ENCODE results near the gene SERBP1. TPM values are rescaled to one million over a fixed set of nuclear protein-coding genes. Genes with fewer than 3 reads are reported as not detected.

The SERBP1 gene
- total and polyA plus RNA-seq, 7 donors: 189 to 299 (median 226) TPM

DNA sequence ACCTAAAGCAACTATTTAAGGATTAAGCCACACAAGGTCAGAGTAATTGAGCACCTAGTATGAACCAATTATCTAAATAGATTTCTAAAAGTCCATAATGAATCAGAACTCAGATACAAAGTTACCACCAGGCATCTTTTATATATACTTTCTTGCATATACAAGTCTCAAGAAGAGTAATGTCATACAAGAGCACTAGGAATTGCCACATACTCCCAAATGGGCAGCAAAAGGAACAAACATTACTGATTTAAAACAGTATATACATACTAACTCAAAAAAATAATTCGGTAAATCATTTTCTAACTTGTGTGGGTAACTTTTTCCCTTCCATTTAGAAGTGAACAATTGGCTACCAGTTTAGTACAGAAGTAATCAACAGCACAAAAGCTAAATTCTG is 22.1 kb downstream of the SERBP1 start:
- intact Hi-C loops (cut with DNase I): no loop called here
- no peak overlapping the region for H3K4me3 ChIP-seq
- TF ChIP-seq, protein P1, sequence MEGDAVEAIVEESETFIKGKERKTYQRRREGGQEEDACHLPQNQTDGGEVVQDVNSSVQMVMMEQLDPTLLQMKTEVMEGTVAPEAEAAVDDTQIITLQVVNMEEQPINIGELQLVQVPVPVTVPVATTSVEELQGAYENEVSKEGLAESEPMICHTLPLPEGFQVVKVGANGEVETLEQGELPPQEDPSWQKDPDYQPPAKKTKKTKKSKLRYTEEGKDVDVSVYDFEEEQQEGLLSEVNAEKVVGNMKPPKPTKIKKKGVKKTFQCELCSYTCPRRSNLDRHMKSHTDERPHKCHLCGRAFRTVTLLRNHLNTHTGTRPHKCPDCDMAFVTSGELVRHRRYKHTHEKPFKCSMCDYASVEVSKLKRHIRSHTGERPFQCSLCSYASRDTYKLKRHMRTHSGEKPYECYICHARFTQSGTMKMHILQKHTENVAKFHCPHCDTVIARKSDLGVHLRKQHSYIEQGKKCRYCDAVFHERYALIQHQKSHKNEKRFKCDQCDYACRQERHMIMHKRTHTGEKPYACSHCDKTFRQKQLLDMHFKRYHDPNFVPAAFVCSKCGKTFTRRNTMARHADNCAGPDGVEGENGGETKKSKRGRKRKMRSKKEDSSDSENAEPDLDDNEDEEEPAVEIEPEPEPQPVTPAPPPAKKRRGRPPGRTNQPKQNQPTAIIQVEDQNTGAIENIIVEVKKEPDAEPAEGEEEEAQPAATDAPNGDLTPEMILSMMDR (IDR thresholded peaks at IDR 0.05): no peak
- DNase-seq (no peak), ATAC-seq (no peak)
- H3K36me3 ChIP-seq (ENCODE audit: insufficient read depth in 1 of 2, low read depth in 1 of 2): peaks cover 0 to 43% of the 10 kb centered on the region in 2 donors
- H3K27ac ChIP-seq: no peak overlapping the region
- H3K4me1 ChIP-seq: peaks cover 14% of the 10 kb centered on the region
- H3K9me3 ChIP-seq: no peaks in the 10 kb centered on the region
- 95 to 99% (median 98%) methylated on average over 1 of the region's 1 CpG for WGBS, 3 donors
- H3K27me3 ChIP-seq (ENCODE audit: insufficient read depth in 3 of 3, low read length in 2 of 3): no peaks in the 10 kb centered on the region

DNA sequence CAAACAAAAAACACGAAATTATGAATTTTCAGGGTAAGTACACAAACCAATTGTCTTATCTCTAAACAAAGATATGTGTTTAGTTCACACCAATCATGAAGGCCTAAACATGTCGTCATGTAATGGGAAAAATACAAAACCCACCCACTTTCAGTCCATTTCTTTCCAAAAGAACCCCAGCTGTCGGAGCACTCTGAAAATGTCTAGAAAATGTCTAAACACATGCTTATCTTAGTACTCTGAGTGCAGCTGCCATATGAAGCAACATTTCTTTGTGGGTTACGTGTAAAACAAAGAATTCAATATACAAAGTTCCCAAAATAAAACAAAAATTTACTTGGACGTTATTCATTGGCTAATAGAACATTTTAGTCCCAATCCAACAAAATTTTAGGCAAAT is 22.7 kb downstream of the SERBP1 start:
- intact Hi-C loops (cut with DNase I): no loop called here
- Histone ChIP-seq H3K4me3 (no peak overlapping the region), H3K27ac (no peak overlapping the region), H3K9me3 (no peaks in the 10 kb centered on the region), H3K4me1 (peaks cover 14% of the 10 kb centered on the region), H3K36me3 (ENCODE audit: insufficient read depth in 1 of 2, low read depth in 1 of 2) (peaks cover 0 to 37% of the 10 kb centered on the region in 2 donors), H3K27me3 (ENCODE audit: insufficient read depth in 3 of 3, low read length in 2 of 3) (no peaks in the 10 kb centered on the region)
- DNase-seq: no peak
- ATAC-seq: no peak
- TF ChIP-seq, protein P1 (IDR thresholded peaks at IDR 0.05): no peak
- WGBS, 3 donors: 80 to 92% (median 81%) methylated on average over 5 of the region's 5 CpGs

DNA sequence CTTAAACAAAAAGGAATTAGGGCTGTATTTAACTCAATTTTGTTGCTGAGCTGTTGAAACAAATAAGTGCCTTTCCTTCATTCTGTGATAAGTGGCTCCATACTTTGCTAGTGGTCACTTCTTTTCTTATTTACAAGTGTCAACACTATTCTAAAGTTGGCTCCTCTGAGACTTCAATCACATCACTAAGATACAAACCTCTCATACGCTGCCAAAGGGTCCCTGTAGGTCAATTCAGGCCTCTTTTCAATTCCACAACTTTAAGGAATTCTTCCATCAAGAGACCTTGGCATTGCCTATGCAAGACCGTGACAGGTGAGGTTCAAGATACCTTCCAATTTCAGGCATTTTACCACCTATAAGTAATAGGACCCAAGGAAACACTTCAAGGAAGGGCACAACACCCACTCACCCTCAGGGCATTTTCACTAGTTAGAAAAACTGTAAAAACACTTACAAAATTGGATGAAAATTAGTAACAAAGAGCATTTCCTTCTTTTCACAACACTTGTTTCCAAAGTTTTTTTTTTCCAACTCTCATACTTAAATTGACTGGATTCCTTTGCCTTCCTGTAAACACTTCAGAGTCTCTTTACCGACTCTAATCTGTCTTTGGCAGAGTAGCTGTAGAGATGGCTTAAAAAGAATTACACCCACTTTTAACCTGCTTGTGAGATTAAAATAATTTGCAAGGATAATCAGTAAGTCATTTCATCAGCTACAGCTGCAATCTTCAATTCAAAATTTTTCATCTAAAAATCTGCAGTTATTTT is 24.5 kb downstream of the SERBP1 start:
- Histone ChIP-seq H3K4me3 (no peak overlapping the region), H3K9me3 (no peaks in the 10 kb centered on the region), H3K27me3 (ENCODE audit: insufficient read depth in 3 of 3, low read length in 2 of 3) (no peaks in the 10 kb centered on the region), H3K27ac (no peak overlapping the region), H3K4me1 (peaks cover 7% of the 10 kb centered on the region), H3K36me3 (ENCODE audit: insufficient read depth in 1 of 2, low read depth in 1 of 2) (peaks cover 0 to 18% of the 10 kb centered on the region in 2 donors)
- DNase-seq (no peak), ATAC-seq (no peak)
- WGBS, 3 donors: 45 to 51% (median 47%) methylated on average over 3 of the region's 3 CpGs
- TF ChIP-seq, protein P1 (IDR thresholded peaks at IDR 0.05): no peak
- intact Hi-C loops (cut with DNase I): no loop called here

DNA sequence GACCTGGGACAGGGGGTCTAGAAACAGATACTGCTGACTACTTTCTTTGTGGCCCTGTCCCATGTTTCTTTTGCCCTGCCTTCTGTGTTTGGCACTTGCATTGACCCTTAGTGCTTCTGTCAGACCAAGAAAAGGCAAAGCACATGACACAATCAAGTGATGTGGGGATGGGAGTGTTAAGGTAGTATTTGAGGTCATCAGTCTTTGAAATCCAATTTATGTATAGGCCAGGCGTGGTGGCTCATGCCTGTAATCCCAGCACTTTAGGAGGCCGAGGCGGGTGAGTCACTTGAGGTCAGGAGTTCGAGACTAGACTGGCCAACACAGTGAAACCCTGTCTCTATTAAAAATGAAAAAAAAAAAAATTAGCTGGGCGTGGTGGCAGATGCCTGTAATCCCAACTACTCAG is 26.0 kb downstream of the SERBP1 start:
- peak in 1 of 4 donors; percentile 16 for ATAC-seq
- no peaks in the 10 kb centered on the region for H3K27me3 ChIP-seq (ENCODE audit: insufficient read depth in 3 of 3, low read length in 2 of 3)
- H3K36me3 ChIP-seq (ENCODE audit: insufficient read depth in 1 of 2, low read depth in 1 of 2): peaks cover 0 to 4% of the 10 kb centered on the region in 2 donors
- peaks cover 17% of the 10 kb centered on the region for H3K4me1 ChIP-seq
- DNase-seq: no peak
- intact Hi-C loops (cut with DNase I): no loop called here
- TF ChIP-seq, protein P1 (IDR thresholded peaks at IDR 0.05): no peak
- WGBS, 3 donors: 58 to 73% (median 61%) methylated on average over 5 of the region's 5 CpGs
- peak overlapping the region; percentile 18 for H3K27ac ChIP-seq
- H3K9me3 ChIP-seq: no peaks in the 10 kb centered on the region
- H3K4me3 ChIP-seq: no peak overlapping the region
